ENCODE measurements around the gene ERICH6. TPM values are rescaled to one million over a fixed set of nuclear protein-coding genes. Genes with fewer than 3 reads are reported as not detected.

ERICH6 gene
- total RNA-seq, result not detected in 2 replicates

GRCh38 chr3:150703756-150704344, at the start of gene ERICH6:
Gene ERICH6 (minus strand): TSS chr3:150703920. CDS start chr3:150703898, 22 bp downstream.

Other genes with a start within 250 kb of the ERICH6 start
- 214 and 229 TPM in 2 replicates for gene SERP1, start 157.4 kb downstream of the ERICH6 start, total RNA-seq
- gene EIF2A, start 157.1 kb downstream of the ERICH6 start, total RNA-seq, result 188 and 205 TPM in 2 replicates
- gene SELENOT, start 100.6 kb downstream of the ERICH6 start, total RNA-seq, result 200 and 238 TPM in 2 replicates
- gene SIAH2, start 59.2 kb upstream of the ERICH6 start, total RNA-seq, result 31.2 and 40.9 TPM in 2 replicates
- gene MINDY4B, start 201.5 kb upstream of the ERICH6 start, total RNA-seq, result not detected in 2 replicates

All from smooth muscle cell of the umbilical artery (primary cell).